ENCODE results near the gene ALDH9A1.
"Not testable (repeated sequence)": the region's sequence is repeated elsewhere in the genome, so short reads cannot be mapped to it uniquely, and the experiment has no call there.

Gene ALDH9A1

DNA sequence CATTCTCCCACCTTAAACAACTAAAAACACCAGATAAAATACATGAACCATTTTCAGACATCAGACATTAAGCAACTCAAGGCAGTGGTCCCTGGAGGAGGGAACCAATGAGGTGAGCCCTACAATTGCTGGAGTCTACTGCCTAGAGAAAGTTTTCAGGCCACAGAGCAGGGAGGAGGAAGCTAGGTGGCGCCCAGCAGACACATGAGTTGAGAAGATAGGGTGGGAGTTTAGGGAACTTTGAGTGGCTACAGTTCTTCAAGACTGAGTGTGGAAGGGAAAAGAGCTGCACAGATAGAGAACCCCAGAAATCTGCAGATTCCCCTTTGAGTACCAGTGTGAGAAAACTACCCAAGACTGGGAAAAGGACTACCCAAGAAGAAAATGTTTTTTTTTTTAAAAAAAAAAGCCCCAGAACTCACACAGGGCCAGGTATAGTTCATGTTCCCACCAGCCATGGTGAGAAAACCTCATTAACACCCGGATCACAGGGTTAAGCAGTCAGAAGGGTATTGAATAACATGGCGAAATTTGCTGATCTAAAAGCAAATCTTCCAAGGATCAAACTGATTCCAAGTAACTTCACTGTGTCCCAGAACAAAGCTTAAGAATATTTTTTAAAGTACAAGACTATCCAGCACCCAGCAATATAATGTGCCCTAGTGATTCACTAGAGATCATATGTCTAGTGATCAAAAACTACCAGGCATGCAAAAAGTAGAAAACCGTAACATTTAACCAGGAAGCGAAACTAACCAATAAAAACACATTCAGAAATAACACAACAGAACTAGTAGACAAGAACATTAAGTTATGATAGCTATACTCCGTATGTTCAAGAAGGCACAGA is 12.0 kb downstream of the ALDH9A1 start:
- DNase-seq = no peak

DNA sequence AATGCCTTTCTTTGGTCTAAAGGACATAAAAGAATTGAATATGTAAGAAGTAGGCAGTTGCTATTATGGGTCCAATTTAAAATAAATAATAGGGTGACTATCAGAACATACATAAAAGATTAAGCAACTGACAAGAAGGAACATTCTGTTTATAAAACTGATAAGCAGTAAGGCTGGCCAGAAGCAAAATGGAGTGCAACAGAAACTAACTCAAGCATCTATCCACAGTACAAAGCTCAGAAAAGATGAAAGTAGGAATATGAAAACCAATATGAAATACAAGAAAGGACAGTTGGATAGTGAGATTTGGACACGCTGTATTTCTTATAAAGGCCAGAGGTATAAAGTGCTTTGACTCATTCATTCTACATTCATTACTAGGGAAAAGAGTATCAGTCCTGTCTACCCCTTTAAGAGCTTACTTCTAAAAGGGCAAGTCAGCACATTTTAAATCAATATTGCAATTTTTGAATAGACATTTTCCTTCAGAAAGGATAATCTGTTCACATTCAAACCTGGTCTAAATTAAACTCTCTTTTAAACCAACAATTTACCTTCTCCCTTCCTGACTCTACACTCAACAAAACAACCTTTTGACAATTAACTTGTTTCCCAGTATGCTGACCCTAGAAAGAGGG is 14.4 kb downstream of the ALDH9A1 start:
- DNase-seq = no peak

DNA sequence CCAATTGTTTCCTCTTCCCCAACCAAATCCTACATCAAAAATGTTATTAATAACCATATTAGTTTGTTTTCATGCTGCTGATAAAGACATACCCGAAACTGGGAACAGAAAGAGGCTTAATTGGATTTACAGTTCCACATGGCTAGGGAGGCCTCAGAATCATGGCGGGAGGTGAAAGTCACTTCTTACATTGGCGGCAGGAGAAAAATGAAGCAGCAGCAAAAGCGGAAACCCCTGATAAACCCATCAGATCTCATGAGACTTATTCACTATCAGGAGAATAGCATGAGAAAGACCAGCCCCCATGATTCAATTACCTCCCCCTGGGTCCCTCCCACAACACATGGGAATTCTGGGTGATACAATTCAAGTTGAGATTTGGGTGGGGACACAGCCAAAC is 17.6 kb downstream of the ALDH9A1 start:
- not testable (repeated sequence) for DNase-seq

DNA sequence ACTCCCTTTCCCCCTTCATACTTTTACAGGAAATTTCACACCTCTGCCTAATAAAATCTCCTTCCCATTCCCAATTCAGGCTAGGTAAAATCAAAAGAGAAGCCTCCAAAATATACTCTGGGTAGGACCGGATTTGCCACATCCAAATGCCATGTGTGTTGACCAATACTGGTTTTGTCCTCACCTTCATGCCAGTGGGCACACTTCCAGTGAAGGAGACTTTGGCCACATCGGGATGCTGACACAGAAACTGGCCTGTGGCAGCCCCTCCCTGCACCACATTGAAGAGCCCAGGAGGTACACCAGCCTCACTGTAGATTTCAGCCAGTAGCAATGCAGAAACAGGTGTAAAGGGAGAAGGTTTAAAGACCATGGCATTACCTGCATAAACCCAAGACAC is 18.1 kb downstream of the ALDH9A1 start:
- no peak for DNase-seq

DNA sequence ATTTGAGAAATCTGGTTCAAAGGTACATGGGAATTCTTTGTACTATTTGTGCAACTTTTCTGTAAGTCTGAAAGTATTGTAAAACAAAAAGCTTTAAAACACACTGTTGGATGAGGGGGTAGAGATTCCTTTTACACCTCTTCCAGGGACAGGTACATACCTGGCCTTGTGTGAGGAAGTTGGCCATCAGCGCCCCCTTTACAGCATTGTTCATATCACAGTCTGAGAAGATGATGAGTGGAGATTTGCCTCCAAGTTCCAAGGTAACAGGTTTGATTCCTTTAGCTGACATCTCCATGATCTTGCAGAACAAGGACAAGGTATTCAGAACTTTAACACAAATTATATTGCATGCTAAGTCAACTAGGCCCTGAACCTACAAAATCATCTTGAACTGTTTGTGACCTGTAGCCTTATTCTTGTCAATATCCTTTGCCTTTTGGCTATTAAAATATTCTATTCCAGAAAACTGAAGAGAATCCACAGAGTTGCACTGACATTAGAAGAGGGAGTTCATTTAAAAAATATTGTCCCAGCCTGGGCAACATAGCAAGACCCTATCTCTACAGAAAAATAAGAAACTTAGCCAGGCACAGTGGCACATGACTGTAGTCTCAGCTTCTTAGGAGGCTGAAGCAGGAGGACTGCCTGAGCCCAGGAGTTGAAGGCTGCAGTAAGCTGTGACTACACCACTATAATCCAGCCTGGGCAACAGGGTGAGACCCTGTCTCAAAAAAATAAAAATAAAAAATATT is 18.9 kb downstream of the ALDH9A1 start:
- no peak for DNase-seq

DNA sequence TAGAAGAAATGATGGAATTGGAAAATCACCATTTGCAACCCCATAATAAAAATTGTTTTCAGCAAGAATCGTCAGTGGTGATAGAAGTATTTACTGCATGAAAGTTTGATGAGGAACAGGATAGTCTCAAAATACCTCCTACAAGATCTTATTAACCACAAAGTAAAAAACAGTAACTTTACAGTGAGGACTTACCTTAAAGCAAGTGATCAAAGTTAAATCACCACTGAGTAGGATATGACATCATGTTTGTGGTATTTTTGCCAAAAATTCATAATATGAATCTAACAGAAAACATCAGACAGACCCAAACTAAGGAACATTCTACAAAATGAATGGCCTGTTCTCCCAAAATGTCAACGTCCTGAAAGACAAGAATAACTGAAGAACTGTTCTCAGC is 19.9 kb downstream of the ALDH9A1 start:
- DNase-seq = no peak

DNA sequence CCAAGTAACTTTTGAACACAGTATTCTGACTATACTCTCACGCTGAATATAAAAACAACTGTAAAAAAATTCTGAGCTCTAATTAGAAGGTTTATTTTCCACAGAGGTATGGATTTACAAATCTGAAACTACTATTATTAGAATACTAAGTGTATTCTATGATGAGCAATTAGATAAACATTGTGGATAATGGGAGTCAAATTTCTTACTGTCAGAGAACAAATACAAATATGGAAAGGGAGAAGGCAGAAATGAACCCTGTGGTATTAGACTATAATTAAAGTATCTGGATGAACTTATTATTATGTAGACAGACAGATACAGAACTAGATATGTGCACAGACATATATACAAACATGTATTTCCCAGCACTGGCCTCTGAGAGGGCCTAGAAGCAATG is 22.6 kb downstream of the ALDH9A1 start:
- DNase-seq = no peak

DNA sequence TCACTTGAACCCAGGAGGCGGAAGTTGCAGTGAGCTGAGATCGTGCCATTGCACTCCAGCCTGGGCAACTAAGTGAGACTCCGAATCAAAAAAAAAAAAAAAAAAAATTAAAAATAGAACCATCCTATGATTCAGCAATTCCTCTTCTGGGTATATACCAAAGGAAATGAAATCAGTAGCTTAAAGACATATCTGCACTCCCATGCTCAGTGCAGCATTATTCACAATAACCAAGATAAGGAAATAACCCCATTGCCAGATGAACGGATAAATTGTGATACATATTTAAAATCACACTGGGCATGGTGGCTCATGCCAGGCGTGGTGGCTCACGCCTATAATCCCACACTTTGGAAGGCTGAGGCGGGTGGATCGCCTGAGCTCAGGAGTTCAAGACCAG is 23.8 kb downstream of the ALDH9A1 start:
- DNase-seq = no peak

DNA sequence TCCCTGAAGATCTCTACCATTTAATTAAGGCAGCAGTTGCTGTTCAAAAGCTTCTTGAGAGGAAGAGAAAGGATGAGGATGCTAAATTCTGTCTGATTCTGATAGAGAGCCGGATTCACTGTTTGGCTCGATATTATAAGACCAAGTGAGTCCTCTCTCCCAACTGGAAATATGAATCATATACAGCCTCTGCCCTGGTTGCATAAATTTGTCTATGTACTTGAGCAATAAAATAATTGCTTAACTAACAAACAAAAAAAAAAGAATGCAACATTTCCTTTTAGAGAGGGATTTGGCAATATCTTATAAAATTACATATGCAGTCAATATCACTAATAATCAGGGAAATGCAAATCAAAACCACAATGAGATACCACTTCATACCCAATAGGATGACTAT is 26.8 kb downstream of the ALDH9A1 start:
- no peak for DNase-seq

DNA sequence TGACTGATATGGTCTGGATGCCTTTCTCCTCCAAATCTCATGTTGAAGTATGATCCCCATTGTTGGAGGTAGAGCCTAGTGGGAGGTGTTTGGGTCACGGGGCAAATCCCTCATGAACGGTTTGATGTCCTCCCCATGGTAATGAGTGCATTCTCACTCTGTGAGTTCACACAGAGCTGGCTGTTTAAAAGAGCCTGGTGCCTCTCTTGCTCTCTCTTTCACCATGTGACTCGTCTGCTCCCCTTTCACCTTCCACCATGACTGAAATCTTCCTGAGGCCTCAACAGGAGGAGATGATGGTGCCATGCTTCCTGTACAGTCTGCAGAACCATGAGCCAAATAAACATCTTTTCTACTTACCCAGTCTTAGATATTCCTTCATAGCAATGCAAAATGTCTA is 30.2 kb downstream of the ALDH9A1 start:
- DNase-seq = no peak

DNA sequence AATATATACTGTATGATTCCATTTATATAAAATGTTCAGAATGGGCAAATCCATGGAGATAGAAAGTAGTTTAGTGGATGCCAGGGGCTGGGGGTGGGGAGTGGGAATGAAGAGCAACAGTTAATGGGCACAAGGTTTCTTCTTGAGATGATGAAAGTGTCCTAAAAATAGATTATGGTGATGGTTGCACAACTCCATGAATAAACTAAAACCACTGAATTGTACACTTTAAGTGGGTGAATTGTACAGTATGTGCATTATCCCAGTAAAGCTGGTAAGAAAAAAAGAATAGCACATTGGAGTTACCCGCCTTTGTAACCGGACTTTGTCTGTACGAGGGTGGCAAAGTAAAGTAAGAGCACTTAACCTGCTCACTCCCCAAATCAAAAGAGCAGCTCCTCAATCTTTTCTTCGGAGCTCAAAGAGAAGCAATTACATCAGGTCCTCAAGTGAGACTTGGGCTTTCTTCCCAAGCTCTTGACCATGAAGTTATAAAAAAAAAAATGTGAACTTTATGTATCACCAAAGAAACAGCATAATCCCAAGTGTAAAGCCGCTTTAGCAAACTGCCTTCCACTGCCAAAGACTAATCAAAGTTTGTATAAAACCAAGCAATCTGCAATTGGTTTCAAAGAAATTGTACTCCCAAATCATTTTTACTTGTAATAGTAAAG is 32.1 kb downstream of the ALDH9A1 start:
- DNase-seq = no peak

DNA sequence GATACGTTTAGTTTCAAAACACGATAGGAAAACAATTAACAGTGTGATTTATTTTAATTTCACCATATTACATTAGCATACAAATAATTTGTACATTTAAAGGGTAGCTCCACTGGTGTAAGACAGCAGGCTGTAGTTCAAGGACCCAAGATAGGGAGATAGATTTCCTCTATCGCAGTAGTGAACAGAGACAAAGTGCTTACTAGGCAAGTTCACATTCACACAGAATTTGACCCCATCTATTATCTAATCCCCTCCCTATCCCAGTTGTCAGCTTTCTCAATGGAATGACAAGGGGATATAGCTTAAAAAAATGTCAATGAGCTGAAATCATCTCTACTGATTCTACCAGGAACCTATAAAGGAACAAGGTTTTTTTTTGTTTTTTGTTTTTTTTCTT is 36.2 kb downstream of the ALDH9A1 start:
- DNase-seq = no peak

DNA sequence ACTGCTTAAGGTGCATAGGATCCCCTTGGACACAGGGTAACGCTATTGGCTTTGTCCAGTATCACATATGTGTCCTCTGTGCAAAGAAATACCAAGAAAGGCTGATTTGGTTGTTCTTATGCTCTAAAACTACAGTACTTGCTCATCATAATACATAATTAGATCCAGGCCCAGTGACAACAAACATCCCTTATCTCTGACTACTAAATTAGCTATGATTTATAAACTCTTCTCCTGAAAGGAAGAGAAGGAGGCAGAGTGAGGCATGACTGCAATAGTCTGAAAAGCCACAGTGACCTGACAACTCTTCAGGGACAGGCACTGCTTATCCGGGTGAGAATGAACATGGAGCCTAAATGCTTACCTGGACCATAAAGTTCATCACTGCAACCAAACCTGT is 36.7 kb downstream of the ALDH9A1 start:
- no peak for DNase-seq

DNA sequence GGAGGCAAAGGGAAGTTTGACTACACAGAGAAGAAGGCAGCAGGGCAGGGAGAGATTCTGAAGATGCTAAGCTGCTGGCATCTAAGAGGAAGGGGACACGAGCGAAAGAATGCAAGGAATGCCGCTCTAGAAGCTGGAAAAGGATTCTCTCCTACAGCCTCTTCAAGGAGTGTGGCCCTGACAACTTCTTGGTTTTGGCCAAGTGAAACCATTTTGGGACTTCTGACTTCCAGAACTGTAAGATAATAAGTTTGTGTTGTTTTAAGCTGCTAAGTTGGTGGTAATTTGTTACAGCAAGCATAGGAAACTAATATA is 38.8 kb downstream of the ALDH9A1 start:
- no peak for DNase-seq

DNA sequence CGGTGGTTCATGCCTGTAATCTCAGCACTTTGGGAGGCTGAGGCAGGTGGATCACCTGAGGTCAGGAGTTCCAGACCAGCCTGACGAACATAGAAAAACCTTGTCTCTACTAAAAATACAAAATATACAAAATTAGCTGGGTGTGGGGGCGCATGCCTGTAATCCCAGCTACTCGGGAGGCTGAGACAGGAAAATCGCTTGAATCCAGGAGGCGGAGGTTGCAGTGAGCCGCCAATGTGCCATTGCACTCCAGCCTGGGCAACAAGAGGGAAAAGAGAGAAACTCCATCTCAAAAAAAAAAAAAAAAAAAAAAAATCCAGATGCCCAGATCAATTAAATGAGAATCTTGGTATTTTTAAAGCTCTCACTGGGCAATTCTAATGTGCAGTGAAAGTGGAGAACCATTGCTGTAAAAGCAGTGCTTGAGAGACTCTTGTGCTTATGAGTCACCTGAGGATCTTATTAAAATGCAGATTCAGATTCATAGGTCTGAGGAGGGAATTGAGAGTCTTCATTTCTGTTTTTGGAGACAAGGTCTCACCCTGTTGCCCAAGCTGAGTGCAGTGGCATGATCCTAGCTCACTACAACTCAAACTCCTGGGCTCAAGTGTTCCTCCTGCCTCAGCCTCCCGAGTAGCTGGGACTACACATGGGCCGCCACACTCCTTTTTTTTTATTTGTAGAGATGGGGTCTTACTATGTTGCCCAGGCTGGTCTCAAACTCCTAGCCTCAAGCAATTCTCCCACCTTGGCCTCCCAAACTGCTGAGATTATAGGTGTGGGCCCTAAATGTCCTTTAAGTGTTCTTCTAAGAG is 39.4 kb downstream of the ALDH9A1 start:
- DNase-seq = not testable (repeated sequence)

DNA sequence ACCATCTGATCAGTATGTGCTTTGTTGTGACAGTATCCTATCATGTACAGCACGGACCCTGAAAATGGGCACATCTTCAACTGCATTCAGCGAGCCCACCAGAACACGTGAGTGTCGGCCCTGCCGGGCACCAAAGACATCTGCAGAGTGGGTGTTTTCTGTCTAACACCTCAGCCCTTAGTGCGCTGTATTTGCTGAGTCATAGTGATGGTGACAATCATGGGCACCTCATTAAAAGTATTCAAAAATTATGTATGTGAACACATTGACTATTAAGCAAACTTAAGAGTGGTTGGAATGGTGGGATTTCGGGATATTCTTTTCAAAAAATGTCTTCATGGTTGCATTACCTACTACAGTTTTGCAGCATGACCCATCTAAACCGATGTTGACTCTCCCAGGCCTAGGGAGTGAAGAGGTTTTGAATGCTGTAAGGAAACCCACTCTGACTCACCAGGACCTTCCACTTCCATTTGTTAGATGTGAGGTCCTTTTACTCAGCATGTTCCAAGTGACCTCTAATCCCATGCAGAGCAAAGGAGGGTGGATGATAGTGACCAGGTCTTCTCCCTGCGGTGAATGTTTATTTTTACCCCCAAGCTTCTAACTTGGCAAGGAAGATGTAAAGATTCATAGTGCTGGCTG is 47.3 kb downstream of the ALDH9A1 start:
- no peak for DNase-seq

DNA sequence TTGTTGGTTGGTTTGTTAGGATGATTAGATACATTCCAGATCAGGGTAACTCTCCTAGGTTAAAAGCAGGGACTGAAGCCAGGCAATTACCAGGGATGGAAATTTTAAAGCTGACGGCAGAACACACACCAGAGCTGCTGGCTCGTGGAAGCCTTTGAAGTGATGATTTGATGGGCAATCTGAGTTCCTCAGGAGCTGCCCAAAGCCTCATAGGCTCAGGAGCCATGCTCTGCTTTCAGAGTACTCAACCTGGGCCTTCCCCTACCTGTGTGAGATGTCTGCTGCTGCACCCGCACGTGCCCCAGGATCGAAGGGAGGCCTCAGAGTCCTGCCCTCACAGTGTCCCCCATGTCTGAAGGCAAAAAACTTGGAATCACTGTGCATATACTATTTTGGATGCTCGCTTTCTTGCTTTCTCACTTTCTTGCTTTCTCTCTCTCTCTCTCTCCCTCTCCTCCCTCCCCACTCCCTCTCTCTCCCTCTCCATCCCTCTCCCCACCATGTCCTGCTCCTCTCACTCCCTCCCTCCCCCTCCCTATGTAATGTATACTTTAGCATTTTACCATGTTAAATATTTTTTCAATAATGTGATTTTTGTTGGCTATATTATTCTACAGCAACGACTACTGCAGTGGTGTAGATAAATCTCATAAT is 49.3 kb downstream of the ALDH9A1 start:
- DNase-seq = no peak

DNA sequence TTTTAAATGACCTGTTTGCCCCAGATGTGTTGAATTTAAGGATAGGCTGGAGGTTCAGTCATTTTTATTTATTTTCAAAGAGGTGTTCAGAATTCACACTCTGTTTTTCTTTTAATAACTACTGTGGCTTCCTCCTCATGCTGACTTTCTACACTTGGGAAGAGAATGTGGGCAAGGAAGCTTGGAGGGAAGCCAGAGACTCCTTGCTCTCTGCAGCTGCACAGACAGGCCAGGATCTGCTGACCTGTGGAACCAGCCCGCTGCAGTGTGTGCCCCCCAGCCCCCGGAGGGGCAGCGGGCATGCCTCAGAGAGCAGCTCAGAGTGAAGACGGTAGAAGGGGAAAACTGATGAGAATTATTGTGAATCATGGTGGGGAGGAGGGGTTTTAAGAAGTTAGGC is 50.4 kb downstream of the ALDH9A1 start:
- no peak for DNase-seq

DNA sequence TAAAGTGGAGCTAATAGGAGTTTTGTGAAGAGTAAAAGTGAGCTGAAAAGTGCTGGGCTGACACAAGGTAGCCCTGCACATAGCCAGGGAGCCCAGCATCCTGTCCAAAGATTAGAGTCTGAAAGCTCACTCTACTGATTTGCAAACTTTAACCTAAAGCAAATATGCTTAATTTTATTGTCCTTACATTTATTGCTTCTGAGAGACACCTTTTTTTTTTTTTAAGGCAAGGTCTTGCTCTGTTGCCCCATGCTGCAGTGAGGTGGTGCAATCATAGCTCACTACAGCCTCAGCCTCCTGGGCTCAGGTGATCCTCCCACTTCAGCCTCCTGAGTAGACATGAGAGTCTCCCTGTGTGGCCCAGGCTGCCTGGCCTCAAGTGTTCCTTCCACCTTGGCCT is 50.8 kb downstream of the ALDH9A1 start:
- DNase-seq = no peak

DNA sequence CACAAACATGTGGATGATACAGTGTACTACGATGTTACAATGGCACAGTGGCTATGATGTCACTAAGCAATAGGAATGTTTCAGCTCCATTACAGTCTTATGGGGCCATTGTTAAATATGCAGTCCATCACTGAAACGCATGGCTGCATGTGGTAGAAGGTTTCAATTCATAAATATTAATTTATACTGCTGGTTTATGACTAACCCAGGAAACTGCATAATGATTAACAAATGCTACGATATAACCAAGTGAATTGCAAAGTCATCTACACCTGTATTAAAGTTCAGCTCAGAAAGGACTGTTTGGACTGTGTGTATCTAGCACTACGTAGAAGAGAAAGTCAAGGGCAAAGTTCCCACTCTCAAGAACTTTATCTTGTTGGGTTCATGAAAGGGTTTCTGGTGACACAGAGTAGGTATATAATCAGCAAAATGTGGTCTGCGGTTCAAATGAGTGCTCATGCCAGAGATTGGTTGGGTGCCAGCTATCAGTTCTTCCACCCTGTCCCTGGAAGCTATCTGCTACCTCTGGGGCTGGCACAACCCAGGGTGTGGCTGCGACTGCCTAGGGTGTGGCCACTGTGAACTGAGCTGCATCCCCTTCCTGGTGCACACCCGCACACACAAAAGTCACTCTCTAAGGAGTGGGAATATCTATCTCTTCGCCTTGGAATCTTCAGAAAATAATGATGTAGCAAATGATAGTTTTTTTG is 52.6 kb downstream of the ALDH9A1 start:
- no peak for DNase-seq
